ENCODE data around the gene SLC8A2.
"Not testable (repeated sequence)": the region's sequence is repeated elsewhere in the genome, so short reads cannot be mapped to it uniquely, and the experiment has no call there.

The SLC8A2 gene

DNA sequence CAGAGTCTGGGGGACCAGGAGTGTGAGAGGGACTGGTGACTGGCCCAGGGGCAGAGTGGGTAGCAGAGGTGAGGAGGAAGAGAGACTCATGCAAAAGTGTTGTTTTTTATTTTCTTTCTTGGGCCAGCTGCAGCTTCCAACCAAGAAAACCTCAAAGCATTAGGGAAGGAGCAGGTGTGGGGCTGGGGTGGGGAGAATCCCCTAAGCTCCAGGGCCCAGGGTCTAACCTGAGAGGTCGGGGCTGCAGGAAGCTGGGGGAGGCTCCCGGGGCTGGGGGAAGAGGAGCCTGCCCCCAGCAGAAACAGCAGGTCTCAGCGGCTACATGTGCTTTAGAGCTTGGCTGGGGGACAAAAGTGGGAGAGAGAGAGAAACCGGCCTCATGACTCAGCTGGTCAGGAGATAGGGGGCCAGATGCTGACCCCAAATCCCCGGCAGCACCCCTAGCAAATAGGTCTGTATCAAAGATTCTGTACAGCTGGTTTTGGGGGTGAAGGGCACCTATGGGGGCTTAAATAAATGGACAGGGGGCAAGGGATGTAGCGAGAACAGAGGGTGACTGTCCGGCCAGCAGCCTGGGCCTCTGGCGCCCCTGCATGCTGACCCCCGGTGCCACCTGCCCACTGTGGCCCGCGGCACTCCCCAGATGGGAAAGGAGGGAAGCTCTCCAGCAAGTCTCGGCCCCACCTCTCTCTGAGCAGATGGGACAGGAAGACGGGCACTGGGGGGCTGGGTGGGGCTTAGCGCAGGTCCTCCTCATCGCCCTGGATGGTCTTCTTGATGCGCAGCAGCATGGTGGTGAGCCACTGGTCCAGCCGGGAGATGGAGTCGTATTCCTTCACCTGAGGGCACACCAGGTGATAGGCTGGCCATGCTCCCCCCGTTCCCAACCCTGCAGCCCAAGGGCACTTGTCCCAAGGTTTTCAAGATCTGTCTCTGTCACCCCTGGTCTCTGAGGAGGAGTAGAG, 16.1 kb upstream of the SLC8A2 start:
- peaks cover 38% of the 10 kb centered on the region for H3K36me3 ChIP-seq (ENCODE audit: control insufficient read depth, insufficient read depth, low read length)
- DNase-seq = no peak
- H3K9me3 ChIP-seq (ENCODE audit: control insufficient read depth, low read length) = no peaks in the 10 kb centered on the region
- H3K27ac ChIP-seq (ENCODE audit: insufficient read depth, low read length, poor library complexity, severe bottlenecking) = no peak overlapping the region
- H3K27me3 ChIP-seq (replicated peaks; ENCODE audit: control insufficient read depth, insufficient read depth, low read length, poor library complexity, severe bottlenecking) = no peaks in the 10 kb centered on the region
- H3K4me3 ChIP-seq (ENCODE audit: insufficient read depth, low read depth, low read length, poor library complexity, severe bottlenecking) = no peak overlapping the region
- H3K4me1 ChIP-seq (ENCODE audit: control insufficient read depth, insufficient read depth, low read length, poor library complexity, severe bottlenecking) = peaks cover 5% of the 10 kb centered on the region

DNA sequence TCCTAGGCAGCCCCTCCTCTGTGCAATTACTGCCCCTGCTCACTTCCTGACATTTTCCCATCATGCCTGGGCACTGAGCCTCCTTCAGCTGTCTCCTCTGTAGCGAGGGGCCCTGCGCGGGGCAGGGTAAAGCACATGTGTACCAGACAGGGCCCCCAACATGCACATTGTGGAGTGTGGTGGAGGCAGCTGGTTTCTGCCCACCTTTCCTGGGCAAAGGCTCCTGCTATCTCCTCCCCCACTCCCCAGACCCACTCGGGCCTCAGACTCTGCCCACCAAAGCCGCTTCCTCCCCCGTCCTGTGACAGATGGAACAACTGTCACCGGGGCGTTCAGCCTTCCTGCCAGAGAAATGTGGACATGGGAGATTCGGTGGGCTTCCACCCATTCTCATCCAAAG, 15.2 kb upstream of the SLC8A2 start:
- no peak for DNase-seq

DNA sequence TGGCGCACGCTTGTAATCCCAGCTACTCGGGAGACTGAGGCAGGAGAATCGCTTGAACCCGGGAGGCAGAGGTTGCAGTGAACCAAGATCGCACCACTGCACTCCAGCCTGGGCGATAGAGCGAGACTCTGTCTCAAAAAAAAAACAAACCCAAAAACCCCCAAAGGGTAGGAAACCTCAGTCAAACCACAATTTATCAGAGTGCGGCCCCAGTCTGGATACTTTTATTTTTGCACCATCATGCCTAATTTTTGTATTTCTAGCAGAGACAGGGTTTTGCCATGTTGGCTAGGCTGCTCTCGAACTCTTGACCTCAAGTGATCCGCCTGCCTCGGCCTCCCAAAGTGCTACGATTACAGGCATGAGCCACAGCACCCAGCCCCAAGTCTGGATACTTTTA, 14.5 kb upstream of the SLC8A2 start:
- H3K36me3 ChIP-seq (ENCODE audit: control insufficient read depth, insufficient read depth, low read length) = peaks cover 23% of the 10 kb centered on the region
- not testable (repeated sequence) for H3K4me1 ChIP-seq (ENCODE audit: control insufficient read depth, insufficient read depth, low read length, poor library complexity, severe bottlenecking); H3K4me3 ChIP-seq (ENCODE audit: insufficient read depth, low read depth, low read length, poor library complexity, severe bottlenecking); DNase-seq; H3K27ac ChIP-seq (ENCODE audit: insufficient read depth, low read length, poor library complexity, severe bottlenecking); H3K27me3 ChIP-seq (replicated peaks; ENCODE audit: control insufficient read depth, insufficient read depth, low read length, poor library complexity, severe bottlenecking); H3K9me3 ChIP-seq (ENCODE audit: control insufficient read depth, low read length)

More for the DNA sequence above, 15.2 kb upstream of the SLC8A2 start:
- peaks cover 29% of the 10 kb centered on the region for H3K36me3 ChIP-seq (ENCODE audit: control insufficient read depth, insufficient read depth, low read length)
- H3K27me3 ChIP-seq (replicated peaks; ENCODE audit: control insufficient read depth, insufficient read depth, low read length, poor library complexity, severe bottlenecking) = no peaks in the 10 kb centered on the region
- no peak overlapping the region for H3K27ac ChIP-seq (ENCODE audit: insufficient read depth, low read length, poor library complexity, severe bottlenecking)
- no peaks in the 10 kb centered on the region for H3K9me3 ChIP-seq (ENCODE audit: control insufficient read depth, low read length)
- H3K4me1 ChIP-seq (ENCODE audit: control insufficient read depth, insufficient read depth, low read length, poor library complexity, severe bottlenecking) = peaks cover 5% of the 10 kb centered on the region
- H3K4me3 ChIP-seq (ENCODE audit: insufficient read depth, low read depth, low read length, poor library complexity, severe bottlenecking) = no peak overlapping the region

DNA sequence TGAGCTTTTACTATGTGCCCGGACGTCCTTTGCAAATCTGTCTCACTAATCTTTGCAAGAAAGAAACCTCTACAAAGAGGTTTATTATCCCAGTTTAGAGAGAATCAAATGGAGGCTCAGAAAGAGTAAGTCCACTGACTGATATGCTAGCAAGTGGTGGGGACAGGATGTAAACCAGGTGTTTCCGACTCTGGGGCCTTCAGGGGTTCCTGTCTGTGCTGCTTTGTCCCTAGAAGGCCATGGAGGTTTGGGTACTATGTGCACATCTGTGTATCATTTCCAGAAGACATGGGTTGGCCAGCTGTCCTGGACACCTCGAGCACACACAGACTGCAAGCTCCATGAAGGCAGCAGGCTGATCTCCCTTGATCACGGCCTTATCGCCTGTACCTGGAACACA, 13.5 kb upstream of the SLC8A2 start:
- no peak for DNase-seq
- Histone ChIP-seq H3K27ac (ENCODE audit: insufficient read depth, low read length, poor library complexity, severe bottlenecking) (no peak overlapping the region), H3K4me3 (ENCODE audit: insufficient read depth, low read depth, low read length, poor library complexity, severe bottlenecking) (peak overlapping the region; percentile 71), H3K27me3 (replicated peaks; ENCODE audit: control insufficient read depth, insufficient read depth, low read length, poor library complexity, severe bottlenecking) (no peaks in the 10 kb centered on the region), H3K4me1 (ENCODE audit: control insufficient read depth, insufficient read depth, low read length, poor library complexity, severe bottlenecking) (peaks cover 5% of the 10 kb centered on the region), H3K36me3 (ENCODE audit: control insufficient read depth, insufficient read depth, low read length) (peaks cover 23% of the 10 kb centered on the region), H3K9me3 (ENCODE audit: control insufficient read depth, low read length) (no peaks in the 10 kb centered on the region)

DNA sequence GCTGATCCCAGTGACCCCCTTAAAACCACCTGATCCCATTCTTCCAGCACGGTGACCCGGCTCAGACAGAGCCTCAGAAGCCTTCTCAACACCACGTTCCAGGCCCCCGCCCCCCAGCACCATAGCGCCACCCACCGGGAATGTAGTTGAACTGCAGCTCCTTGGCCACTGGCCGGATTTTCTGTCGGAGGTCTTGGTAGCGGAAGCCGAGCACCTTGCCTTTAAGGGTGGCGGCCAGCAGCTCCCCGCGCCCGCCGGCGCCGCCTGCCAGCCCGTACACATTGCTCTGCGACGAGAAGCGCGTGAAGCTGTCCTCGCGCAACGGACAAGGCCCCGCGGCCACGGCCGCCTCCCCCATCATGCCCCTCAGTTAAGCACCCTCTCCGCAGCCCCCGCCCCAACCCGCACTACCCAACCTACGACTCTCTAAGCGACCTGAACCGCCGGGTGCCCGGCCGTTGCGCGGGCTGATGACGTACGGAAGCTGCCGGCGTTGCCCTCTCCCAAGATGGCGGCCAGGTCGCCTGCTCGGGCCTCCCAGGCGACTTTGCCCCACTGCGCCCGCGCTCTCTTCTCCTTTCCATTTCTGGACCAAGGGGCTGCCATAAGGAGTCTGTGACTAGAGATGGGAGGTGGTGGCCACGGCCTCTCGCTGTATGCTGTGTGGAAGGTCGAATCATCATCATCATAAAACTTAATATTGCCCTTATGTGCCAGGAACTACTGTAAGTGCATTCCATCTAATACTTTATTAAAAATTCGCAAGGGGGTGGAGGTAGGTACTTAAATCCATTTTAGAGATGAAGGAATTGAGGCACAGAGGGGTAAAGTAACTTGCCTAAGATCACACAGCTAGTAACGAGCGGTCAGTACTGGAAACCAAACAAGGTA, 12.4 kb upstream of the SLC8A2 start, which contains the start of gene KPTN:
TSS of gene KPTN (minus strand) at position 420 of the 891 bp plus-strand sequence. CDS start at position 361, 59 bp downstream.
- Histone ChIP-seq H3K9me3 (ENCODE audit: control insufficient read depth, low read length) (no peaks in the 10 kb centered on the region), H3K4me3 (ENCODE audit: insufficient read depth, low read depth, low read length, poor library complexity, severe bottlenecking) (peak within 1 kb of the TSS; percentile 71), H3K36me3 (ENCODE audit: control insufficient read depth, insufficient read depth, low read length) (peaks cover 12% of the 10 kb centered on the region), H3K27me3 (replicated peaks; ENCODE audit: control insufficient read depth, insufficient read depth, low read length, poor library complexity, severe bottlenecking) (no peaks in the 10 kb centered on the region), H3K4me1 (ENCODE audit: control insufficient read depth, insufficient read depth, low read length, poor library complexity, severe bottlenecking) (peaks cover 5% of the 10 kb centered on the region), H3K27ac (ENCODE audit: insufficient read depth, low read length, poor library complexity, severe bottlenecking) (peak within 1 kb of the TSS; percentile 82)
- peak; percentile 69 to 82 (median 81) for DNase-seq

DNA sequence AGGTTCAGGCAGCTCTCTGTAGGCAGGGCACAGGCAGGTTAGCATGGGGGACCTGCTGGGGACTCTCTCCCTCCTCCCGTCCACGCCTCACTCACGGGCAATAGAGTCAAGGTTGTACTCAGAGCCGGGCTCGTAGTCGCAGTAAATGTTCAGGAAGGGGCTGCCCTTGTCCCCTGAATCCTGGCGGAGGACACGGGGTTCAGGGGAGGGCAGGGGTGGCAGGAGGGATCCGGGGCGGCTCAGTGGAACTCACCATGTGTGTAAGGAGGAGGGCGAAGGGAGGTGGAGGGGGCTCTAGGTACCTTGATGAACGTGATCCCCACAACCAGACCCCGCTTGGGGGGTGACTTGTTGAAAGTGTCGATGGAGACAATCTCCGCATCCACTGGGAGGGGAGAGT, 11.5 kb upstream of the SLC8A2 start:
- H3K27ac ChIP-seq (ENCODE audit: insufficient read depth, low read length, poor library complexity, severe bottlenecking) = no peak overlapping the region
- no peak overlapping the region for H3K4me3 ChIP-seq (ENCODE audit: insufficient read depth, low read depth, low read length, poor library complexity, severe bottlenecking)
- H3K27me3 ChIP-seq (replicated peaks; ENCODE audit: control insufficient read depth, insufficient read depth, low read length, poor library complexity, severe bottlenecking) = no peaks in the 10 kb centered on the region
- DNase-seq = no peak
- no peaks in the 10 kb centered on the region for H3K9me3 ChIP-seq (ENCODE audit: control insufficient read depth, low read length)
- peaks cover 5% of the 10 kb centered on the region for H3K4me1 ChIP-seq (ENCODE audit: control insufficient read depth, insufficient read depth, low read length, poor library complexity, severe bottlenecking)
- H3K36me3 ChIP-seq (ENCODE audit: control insufficient read depth, insufficient read depth, low read length) = peaks cover 8% of the 10 kb centered on the region

DNA sequence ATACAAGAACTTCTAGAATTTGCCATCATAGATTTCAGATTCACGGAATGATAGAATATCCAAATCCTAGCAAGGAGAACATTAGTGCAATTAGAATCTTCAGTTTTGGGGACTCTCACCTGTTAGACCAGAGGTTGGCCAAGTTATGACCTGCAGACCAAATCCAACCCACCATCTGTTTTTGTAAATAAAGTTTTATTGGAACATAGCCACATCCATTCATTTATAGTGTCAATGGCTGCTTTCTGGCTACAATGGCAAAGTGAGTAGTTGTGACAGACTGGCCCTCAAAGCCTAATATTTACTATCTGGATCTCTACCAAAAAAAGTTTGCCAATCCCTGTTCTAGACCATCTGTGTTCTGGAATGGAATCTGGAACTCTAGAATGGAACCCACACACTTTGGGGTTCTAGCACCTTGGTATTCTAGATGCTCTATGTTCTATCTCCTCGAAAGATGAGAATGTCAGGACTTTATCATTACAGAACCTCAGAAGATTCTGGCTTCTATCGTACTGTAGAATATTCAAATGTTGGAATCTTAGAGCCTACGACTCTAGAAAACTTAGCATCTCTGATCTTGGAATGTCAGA, 9.9 kb upstream of the SLC8A2 start:
- H3K4me1 ChIP-seq (ENCODE audit: control insufficient read depth, insufficient read depth, low read length, poor library complexity, severe bottlenecking) = peaks cover 5% of the 10 kb centered on the region
- H3K9me3 ChIP-seq (ENCODE audit: control insufficient read depth, low read length) = no peaks in the 10 kb centered on the region
- no peak overlapping the region for H3K27ac ChIP-seq (ENCODE audit: insufficient read depth, low read length, poor library complexity, severe bottlenecking)
- DNase-seq = no peak
- H3K4me3 ChIP-seq (ENCODE audit: insufficient read depth, low read depth, low read length, poor library complexity, severe bottlenecking) = no peak overlapping the region
- H3K36me3 ChIP-seq (ENCODE audit: control insufficient read depth, insufficient read depth, low read length) = no peaks in the 10 kb centered on the region
- H3K27me3 ChIP-seq (replicated peaks; ENCODE audit: control insufficient read depth, insufficient read depth, low read length, poor library complexity, severe bottlenecking) = no peaks in the 10 kb centered on the region

DNA sequence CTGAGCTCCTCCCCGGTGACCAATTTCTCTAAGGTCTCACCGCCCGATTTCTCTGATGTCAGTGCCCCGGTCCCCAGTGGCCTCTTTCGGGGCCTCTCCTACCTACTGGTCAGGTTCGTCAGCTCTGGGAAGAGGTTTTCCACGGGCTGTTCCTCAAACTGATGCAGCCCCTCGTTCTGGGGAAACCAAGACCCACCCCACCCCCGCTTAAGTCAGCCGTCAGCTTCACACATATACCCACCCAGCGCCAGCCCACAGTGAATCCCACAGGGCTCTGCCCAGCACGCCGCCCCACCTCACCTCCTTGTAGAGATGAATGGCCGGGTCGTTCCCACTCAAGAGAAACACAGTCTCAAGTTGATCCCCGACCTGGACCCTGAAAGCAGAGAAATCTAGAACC, 9.0 kb upstream of the SLC8A2 start:
- H3K36me3 ChIP-seq (ENCODE audit: control insufficient read depth, insufficient read depth, low read length) = no peaks in the 10 kb centered on the region
- no peak for DNase-seq
- H3K4me1 ChIP-seq (ENCODE audit: control insufficient read depth, insufficient read depth, low read length, poor library complexity, severe bottlenecking) = peaks cover 5% of the 10 kb centered on the region
- no peaks in the 10 kb centered on the region for H3K9me3 ChIP-seq (ENCODE audit: control insufficient read depth, low read length)
- no peak overlapping the region for H3K4me3 ChIP-seq (ENCODE audit: insufficient read depth, low read depth, low read length, poor library complexity, severe bottlenecking)
- H3K27ac ChIP-seq (ENCODE audit: insufficient read depth, low read length, poor library complexity, severe bottlenecking) = no peak overlapping the region
- no peaks in the 10 kb centered on the region for H3K27me3 ChIP-seq (replicated peaks; ENCODE audit: control insufficient read depth, insufficient read depth, low read length, poor library complexity, severe bottlenecking)

DNA sequence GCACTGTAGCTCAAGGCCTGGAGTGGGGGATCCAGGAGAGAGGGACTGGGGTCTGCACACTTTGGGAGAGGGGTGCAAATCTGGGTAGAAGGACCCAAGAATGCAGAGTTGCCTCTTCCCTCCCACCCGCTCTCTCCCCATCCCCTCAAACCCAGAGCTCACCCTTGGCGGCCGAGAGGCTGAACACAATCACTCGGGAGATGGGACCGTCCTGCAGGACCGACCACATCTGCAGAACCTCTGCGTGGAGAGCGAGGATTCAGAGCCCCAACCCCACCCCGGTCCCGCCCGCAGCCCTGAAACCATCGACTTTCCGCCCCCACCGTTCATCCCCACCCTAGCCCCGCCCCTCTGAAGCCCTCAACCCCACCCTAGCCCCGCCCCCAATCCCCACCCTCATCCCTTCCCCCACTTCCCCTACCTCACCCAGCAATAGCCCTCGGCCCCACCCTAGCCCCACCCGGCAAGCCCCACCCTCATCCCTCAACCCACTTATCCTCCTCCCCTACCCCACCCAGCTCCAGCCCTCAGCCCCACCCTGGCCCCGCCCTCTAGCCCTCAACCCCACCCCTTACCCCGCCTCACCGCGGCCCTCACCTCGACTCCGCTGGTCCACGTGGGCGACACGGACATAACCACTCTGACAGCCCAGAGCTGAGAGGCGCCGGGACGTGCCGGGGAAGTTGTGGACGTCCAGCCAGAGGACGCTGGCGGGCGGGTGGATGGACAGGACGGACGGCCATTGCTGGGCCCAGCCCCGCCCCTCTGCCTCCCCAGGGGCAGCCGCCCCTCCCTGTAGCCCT, 8.2 kb upstream of the SLC8A2 start:
- H3K36me3 ChIP-seq (ENCODE audit: control insufficient read depth, insufficient read depth, low read length) = no peaks in the 10 kb centered on the region
- H3K4me3 ChIP-seq (ENCODE audit: insufficient read depth, low read depth, low read length, poor library complexity, severe bottlenecking) = no peak overlapping the region
- no peaks in the 10 kb centered on the region for H3K27me3 ChIP-seq (replicated peaks; ENCODE audit: control insufficient read depth, insufficient read depth, low read length, poor library complexity, severe bottlenecking)
- no peaks in the 10 kb centered on the region for H3K9me3 ChIP-seq (ENCODE audit: control insufficient read depth, low read length)
- H3K4me1 ChIP-seq (ENCODE audit: control insufficient read depth, insufficient read depth, low read length, poor library complexity, severe bottlenecking) = peaks cover 1% of the 10 kb centered on the region
- no peak for DNase-seq
- no peak overlapping the region for H3K27ac ChIP-seq (ENCODE audit: insufficient read depth, low read length, poor library complexity, severe bottlenecking)
